Measurements from ENCODE around the gene TATDN3.
A peak's percentile ranks its signal among the peaks of the same experiment; 100 is the strongest.
"Not testable (repeated sequence)": the region's sequence is repeated elsewhere in the genome, so short reads cannot be mapped to it uniquely, and the experiment has no call there.

TATDN3 gene

GRCh38 chr1:212791676-212792395 lies at the start of gene TATDN3, which contains the start of gene NSL1:
TATDN3 (plus strand) TSS chr1:212791894; CDS start chr1:212791922, 28 bp downstream.
NSL1 (minus strand) TSS chr1:212791777; CDS start chr1:212791763, 14 bp downstream.
- peak; percentile 94 for DNase-seq

- no peak for DNase-seq
Observed at GRCh38 chr1:212743901-212744475, 47.7 kb upstream of the TATDN3 start.

GRCh38 chr1:212745303-212745702 lies 46.4 kb upstream of the TATDN3 start:
- no peak for DNase-seq

GRCh38 chr1:212746546-212746945 lies 45.1 kb upstream of the TATDN3 start:
- no peak for DNase-seq

GRCh38 chr1:212749821-212750535 lies 41.7 kb upstream of the TATDN3 start:
- DNase-seq: peak; percentile 58

- DNase-seq: no peak
Observed at GRCh38 chr1:212752252-212752933, 39.3 kb upstream of the TATDN3 start.

GRCh38 chr1:212752934-212753497 lies 38.7 kb upstream of the TATDN3 start:
- DNase-seq: no peak

GRCh38 chr1:212753749-212754148 lies 37.9 kb upstream of the TATDN3 start:
- DNase-seq: no peak

GRCh38 chr1:212754193-212754592 lies 37.5 kb upstream of the TATDN3 start:
- no peak for DNase-seq

GRCh38 chr1:212754680-212755079 lies 37.0 kb upstream of the TATDN3 start:
- no peak for DNase-seq

- no peak for DNase-seq
Observed at GRCh38 chr1:212759683-212760082, 32.0 kb upstream of the TATDN3 start.

- no peak for DNase-seq
Observed at GRCh38 chr1:212760126-212760823, 31.4 kb upstream of the TATDN3 start.

GRCh38 chr1:212762234-212762633 lies 29.5 kb upstream of the TATDN3 start:
- no peak for DNase-seq

- no peak for DNase-seq
Observed at GRCh38 chr1:212762839-212763238, 28.9 kb upstream of the TATDN3 start.

- not testable (repeated sequence) for DNase-seq
Observed at GRCh38 chr1:212764718-212765281, 26.9 kb upstream of the TATDN3 start.

GRCh38 chr1:212766825-212767224 lies 24.9 kb upstream of the TATDN3 start:
- not testable (repeated sequence) for DNase-seq

- DNase-seq: no peak
Observed at GRCh38 chr1:212769459-212770167, 22.1 kb upstream of the TATDN3 start.

GRCh38 chr1:212771341-212771740 lies 20.4 kb upstream of the TATDN3 start:
- DNase-seq: no peak

GRCh38 chr1:212773011-212773410 lies 18.7 kb upstream of the TATDN3 start:
- no peak for DNase-seq

- DNase-seq: no peak
Observed at GRCh38 chr1:212774584-212774983, 17.1 kb upstream of the TATDN3 start.

GRCh38 chr1:212775241-212775640 lies 16.5 kb upstream of the TATDN3 start:
- DNase-seq: no peak
